H1 (cell line): ENCODE results near the gene TSEN54.

ENCODE experiments used
- BACH1 ChIP-seq: IDR thresholded peaks from 2 replicates; pipeline ENCODE4 v1.6.1; 2012; ENCODE audit warnings: low read length, improper control_type of control experiment
- JUN ChIP-seq: IDR thresholded peaks from 2 replicates; pipeline ENCODE4 v1.6.1; 2011; ENCODE audit warnings: low read depth, mild to moderate bottlenecking, improper control_type of control experiment, low read length
- NANOG ChIP-seq: IDR thresholded peaks from 2 replicates; pipeline ENCODE4 v1.6.1; 2011; ENCODE audit warnings: low read length, low read depth, mild to moderate bottlenecking, inconsistent platforms; ENCODE audit not compliant: insufficient read depth, poor library complexity, severe bottlenecking
- NRF1 ChIP-seq: IDR thresholded peaks from 2 replicates; pipeline ENCODE4 v1.6.1; 2011; ENCODE audit warnings: mild to moderate bottlenecking, low read depth, low read length, improper control_type of control experiment
- POLR2AphosphoS5 ChIP-seq: IDR thresholded peaks from 2 replicates; pipeline ENCODE4 v1.6.1; 2011; ENCODE audit warnings: low read depth, low read length
- POU5F1 ChIP-seq: IDR thresholded peaks from 2 replicates; pipeline ENCODE4 v1.6.1; 2011; ENCODE audit warnings: low read depth, mild to moderate bottlenecking, low read length, moderate library complexity
- TF ChIP-seq, protein P1 (sequence below): IDR thresholded peaks from 2 replicates; pipeline ENCODE4 v1.6.1; 2011; ENCODE audit warnings: low read depth, mild to moderate bottlenecking, low read length; ENCODE audit not compliant: insufficient read depth

DNA sequence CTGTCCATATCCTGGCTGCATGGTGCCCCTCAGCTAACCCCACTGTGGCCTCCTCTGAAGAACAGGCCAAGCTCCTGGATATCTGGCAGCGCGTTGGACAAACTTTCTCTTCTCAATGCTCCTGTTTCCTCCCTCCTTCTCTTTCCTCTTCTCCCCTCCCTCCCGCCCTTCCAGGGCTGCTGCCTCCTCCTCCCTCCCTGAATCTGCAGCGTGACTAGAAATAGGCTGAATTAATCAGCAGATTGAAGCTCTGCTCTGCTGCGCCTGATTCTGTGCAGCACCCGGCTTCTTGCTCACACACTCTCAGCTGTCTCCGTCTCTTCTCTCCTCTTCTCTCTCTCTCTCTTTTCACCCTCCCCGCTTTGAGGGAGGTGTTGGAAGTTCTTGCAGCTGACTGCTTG, 40.1 kb upstream of the TSEN54 start:
- TF ChIP-seq POLR2AphosphoS5 (no peak), NANOG (no peak), JUN (no peak), POU5F1 (no peak), NRF1 (no peak), BACH1 (no peak)
- TF ChIP-seq, protein P1, sequence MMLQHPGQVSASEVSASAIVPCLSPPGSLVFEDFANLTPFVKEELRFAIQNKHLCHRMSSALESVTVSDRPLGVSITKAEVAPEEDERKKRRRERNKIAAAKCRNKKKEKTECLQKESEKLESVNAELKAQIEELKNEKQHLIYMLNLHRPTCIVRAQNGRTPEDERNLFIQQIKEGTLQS, result no peak
